Natural killer cell (primary cell): ENCODE measurements around the gene CACNB4. TPM values are rescaled to one million over a fixed set of nuclear protein-coding genes. Genes with fewer than 3 reads are reported as not detected.

Experiments used
- ATAC-seq, 3 donors: fragments of 150-1000 bp in 2 of 3; fragments of 200-7000 bp in 1 of 3; cut with Tn5 transposase; 1 replicate in 1 of 3; 2 replicates in 2 of 3; pipeline ENCODE4 v1.10.0; 2021; ENCODE audit warnings: mild to moderate bottlenecking in 2 of 3, moderate library complexity in 2 of 3
- DNase-seq, 2 donors: peaks; one replicate each; pipeline versions ENCODE4 v3.0.0 to v3.0.0-alpha.2; 2013 to 2021; ENCODE audit warnings: mixed read lengths in 1 of 2
- H3K27ac ChIP-seq: one replicate; pipeline ENCODE4 v1.5.1; 2013; ENCODE audit warnings: mild to moderate bottlenecking, low read length
- H3K27me3 ChIP-seq: one replicate; pipeline ENCODE4 v1.6.1; 2013; ENCODE audit warnings: low read length; ENCODE audit not compliant: control insufficient read depth, insufficient read depth
- H3K36me3 ChIP-seq: one replicate; pipeline ENCODE4 v1.6.1; 2013; ENCODE audit warnings: low read length; ENCODE audit not compliant: control insufficient read depth, insufficient read depth
- H3K4me1 ChIP-seq: one replicate; pipeline ENCODE4 v1.6.1; 2013; ENCODE audit warnings: low read length; ENCODE audit not compliant: control insufficient read depth, insufficient read depth
- H3K4me3 ChIP-seq: one replicate; pipeline ENCODE4 v1.5.1; 2013; ENCODE audit warnings: low read length
- H3K9me3 ChIP-seq: one replicate; pipeline ENCODE4 v1.6.1; 2013; ENCODE audit warnings: low read length; ENCODE audit not compliant: control insufficient read depth, insufficient read depth
- H3K27ac Mint-ChIP-seq, 2 donors: one replicate each; pipeline ENCODE4 v1.8.0; 2022; ENCODE audit warnings: mild to moderate bottlenecking in 2 of 2, mixed read lengths in 2 of 2, moderate library complexity in 1 of 2
- H3K27me3 Mint-ChIP-seq, 2 donors: one replicate each; pipeline ENCODE4 v1.8.0; 2022; ENCODE audit warnings: low read depth in 2 of 2, mixed read lengths in 2 of 2
- H3K36me3 Mint-ChIP-seq: one replicate; pipeline ENCODE4 v1.8.0; 2022; ENCODE audit warnings: mixed read lengths
- H3K4me1 Mint-ChIP-seq, 2 donors: one replicate each; pipeline ENCODE4 v1.8.0; 2022; ENCODE audit warnings: mixed read lengths in 2 of 2
- H3K4me3 Mint-ChIP-seq: one replicate; pipeline ENCODE4 v1.8.0; 2022; ENCODE audit warnings: mild to moderate bottlenecking, moderate library complexity, mixed read lengths
- H3K9me3 Mint-ChIP-seq, 2 donors: one replicate each; pipeline ENCODE4 v1.8.0; 2022; ENCODE audit warnings: mixed read lengths in 2 of 2
- WGBS: methylation state at CpG from one replicate; pipeline ENCODE4 v1.1.7; 2013; ENCODE audit warnings: missing lambda C conversion rate; ENCODE audit not compliant: insufficient coverage; 5-methylcytosine and 5-hydroxymethylcytosine counted together
- intact Hi-C: fragments of 100-400 bp; cut with micrococcal nuclease; formaldehyde crosslinking; loops from one replicate; pipeline ENCODE4 v1.14.2; 2022
- total RNA-seq, 4 donors: library from RNA; stranded (reverse); fragments of 120-200 nt in 1 of 4; gene quantifications; one replicate each; pipeline versions ENCODE4 v1.2.3 to v1.2.4, GENCODE V29; 2013 to 2022
- TF ChIP-seq, protein P1 (sequence below): fragments of 200-600 bp; IDR thresholded peaks from one replicate; pipeline ENCODE4 v1.8.0; 2022; ENCODE audit warnings: antibody characterized with exemption

CACNB4 gene
- total RNA-seq, 3 donors from 2014 or later (not counting 1 experiment from before 2014, with no cell fraction given): 0.56 to 0.93 (median 0.73) TPM

DNA sequence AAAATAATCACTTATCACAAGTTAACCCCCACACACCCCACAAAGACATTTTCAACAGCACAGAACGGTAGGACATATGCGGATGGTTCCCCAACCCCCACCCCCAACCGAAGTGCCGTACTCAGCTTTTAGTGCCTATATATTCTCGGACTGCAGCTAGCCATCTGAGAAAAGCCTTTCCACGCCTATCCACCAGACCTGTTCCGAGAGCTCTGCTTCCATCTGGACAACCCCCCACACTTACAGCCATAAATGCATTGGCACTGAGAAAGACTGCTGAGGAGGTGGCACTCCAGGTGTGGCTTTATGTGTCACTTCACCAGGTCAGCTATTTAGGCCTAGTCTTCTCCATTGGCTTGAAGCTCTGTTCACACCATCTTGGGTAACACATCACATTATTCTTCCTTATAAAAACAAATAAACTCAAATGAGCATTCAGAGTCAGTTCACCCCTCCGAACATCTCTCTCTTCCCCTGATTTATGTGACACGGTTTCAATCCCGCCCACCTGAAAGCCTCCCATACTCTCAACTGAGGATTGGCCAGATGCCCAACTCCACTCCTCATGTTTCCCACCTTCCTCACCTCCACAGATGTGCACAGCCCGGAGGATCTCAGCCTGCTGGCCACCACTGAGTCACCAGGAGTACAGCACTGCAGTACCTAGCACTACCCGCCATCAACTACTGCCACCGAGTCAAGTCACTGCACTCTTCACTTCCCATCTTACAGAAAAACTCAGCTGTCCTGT is 127.4 kb downstream of the CACNB4 start:
- Histone ChIP-seq H3K4me3 (no peak overlapping the region), H3K4me1 (no peaks in the 10 kb centered on the region), H3K36me3 (no peaks in the 10 kb centered on the region), H3K27ac (no peak overlapping the region), H3K9me3 (no peaks in the 10 kb centered on the region), H3K27me3 (no peaks in the 10 kb centered on the region)
- H3K9me3 Mint-ChIP-seq: no peaks in the 10 kb centered on the region
- no peaks in the 10 kb centered on the region for H3K36me3 Mint-ChIP-seq
- H3K27me3 Mint-ChIP-seq: peaks cover 0 to 2% of the 10 kb centered on the region in 2 donors
- WGBS: 92% methylated on average over 13 of the region's 13 CpGs
- no peak for ATAC-seq
- TF ChIP-seq, protein P1, sequence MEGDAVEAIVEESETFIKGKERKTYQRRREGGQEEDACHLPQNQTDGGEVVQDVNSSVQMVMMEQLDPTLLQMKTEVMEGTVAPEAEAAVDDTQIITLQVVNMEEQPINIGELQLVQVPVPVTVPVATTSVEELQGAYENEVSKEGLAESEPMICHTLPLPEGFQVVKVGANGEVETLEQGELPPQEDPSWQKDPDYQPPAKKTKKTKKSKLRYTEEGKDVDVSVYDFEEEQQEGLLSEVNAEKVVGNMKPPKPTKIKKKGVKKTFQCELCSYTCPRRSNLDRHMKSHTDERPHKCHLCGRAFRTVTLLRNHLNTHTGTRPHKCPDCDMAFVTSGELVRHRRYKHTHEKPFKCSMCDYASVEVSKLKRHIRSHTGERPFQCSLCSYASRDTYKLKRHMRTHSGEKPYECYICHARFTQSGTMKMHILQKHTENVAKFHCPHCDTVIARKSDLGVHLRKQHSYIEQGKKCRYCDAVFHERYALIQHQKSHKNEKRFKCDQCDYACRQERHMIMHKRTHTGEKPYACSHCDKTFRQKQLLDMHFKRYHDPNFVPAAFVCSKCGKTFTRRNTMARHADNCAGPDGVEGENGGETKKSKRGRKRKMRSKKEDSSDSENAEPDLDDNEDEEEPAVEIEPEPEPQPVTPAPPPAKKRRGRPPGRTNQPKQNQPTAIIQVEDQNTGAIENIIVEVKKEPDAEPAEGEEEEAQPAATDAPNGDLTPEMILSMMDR: no peak
- H3K27ac Mint-ChIP-seq: no peak overlapping the region
- DNase-seq: no peak
- no peak overlapping the region for H3K4me3 Mint-ChIP-seq
- H3K4me1 Mint-ChIP-seq: peaks cover 0 to 4% of the 10 kb centered on the region in 2 donors
- intact Hi-C loops: no loop called here

GRCh38 chr2:151968770-151969470 is 129.9 kb downstream of the CACNB4 start:
- WGBS: 76% methylated on average over 4 of the region's 4 CpGs

DNA sequence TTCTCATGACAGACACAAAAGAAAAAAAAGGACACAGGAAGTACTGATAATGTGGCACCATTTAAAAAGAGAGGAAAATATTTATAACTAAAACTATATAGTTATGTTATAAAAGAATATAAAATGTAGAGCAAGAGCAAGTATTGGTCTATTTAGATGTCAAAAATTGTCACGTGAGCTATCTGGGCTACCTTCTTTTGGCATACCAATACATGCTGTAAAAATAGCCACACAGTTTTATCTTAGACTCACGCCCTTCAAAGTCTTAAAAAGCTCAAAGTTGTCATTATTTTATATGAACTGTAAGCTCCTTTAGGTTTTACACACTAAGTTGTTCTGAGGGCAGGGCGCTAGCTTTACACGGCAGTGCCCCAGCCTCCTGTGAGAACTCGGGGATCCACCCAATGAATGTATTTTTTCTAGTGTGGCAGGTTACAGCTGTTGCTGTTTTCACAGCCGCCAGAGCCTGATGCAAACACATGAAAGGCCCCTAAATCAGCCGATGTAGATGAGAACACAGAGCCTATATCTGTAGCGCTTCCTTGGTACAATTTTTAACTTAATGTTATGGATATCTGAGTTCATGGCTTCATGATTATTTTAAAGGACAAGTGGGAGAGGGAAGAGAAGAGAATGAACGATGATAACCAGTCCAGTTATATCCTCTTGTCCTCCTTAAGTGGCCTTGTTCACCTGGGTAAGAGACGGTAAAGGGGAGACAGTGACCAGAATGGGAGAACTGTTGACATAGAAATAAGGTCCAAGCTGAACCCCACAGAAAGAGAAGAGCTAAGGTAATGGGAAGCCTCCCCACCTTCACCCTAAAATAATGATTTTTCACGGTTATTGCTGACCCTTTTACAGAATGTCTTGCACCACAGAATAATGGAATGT is 130.8 kb downstream of the CACNB4 start:
- H3K36me3 Mint-ChIP-seq: no peaks in the 10 kb centered on the region
- H3K27me3 Mint-ChIP-seq: peaks cover 0 to 4% of the 10 kb centered on the region in 2 donors
- intact Hi-C loops: no loop called here
- H3K4me1 Mint-ChIP-seq: no peaks in the 10 kb centered on the region
- no peak overlapping the region for H3K27ac Mint-ChIP-seq
- no peaks in the 10 kb centered on the region for H3K9me3 ChIP-seq
- 92% methylated on average over 9 of the region's 11 CpGs for WGBS
- ATAC-seq (no peak), DNase-seq (no peak)
- H3K36me3 ChIP-seq: no peaks in the 10 kb centered on the region
- TF ChIP-seq, protein P1: no peak
- H3K4me3 Mint-ChIP-seq: no peak overlapping the region
- no peaks in the 10 kb centered on the region for H3K27me3 ChIP-seq
- H3K27ac ChIP-seq: no peak overlapping the region
- H3K4me3 ChIP-seq: no peak overlapping the region
- H3K9me3 Mint-ChIP-seq: no peaks in the 10 kb centered on the region
- no peaks in the 10 kb centered on the region for H3K4me1 ChIP-seq

More at GRCh38 chr2:151968770-151969470, 129.9 kb downstream of the CACNB4 start:
- Histone ChIP-seq H3K9me3 (no peaks in the 10 kb centered on the region), H3K4me3 (no peak overlapping the region), H3K36me3 (no peaks in the 10 kb centered on the region), H3K4me1 (no peaks in the 10 kb centered on the region), H3K27me3 (no peaks in the 10 kb centered on the region), H3K27ac (no peak overlapping the region)
- peaks cover 0 to 3% of the 10 kb centered on the region in 2 donors for H3K4me1 Mint-ChIP-seq
- DNase-seq (no peak), ATAC-seq (no peak)
- no peaks in the 10 kb centered on the region for H3K9me3 Mint-ChIP-seq
- no peaks in the 10 kb centered on the region for H3K36me3 Mint-ChIP-seq
- no peak overlapping the region for H3K27ac Mint-ChIP-seq
- TF ChIP-seq, protein P1: no peak
- intact Hi-C loops: no loop called here
- peaks cover 0 to 4% of the 10 kb centered on the region in 2 donors for H3K27me3 Mint-ChIP-seq
- no peak overlapping the region for H3K4me3 Mint-ChIP-seq
